LNCAP (cell line): ENCODE results near the gene RPH3AL.

Experiments used
- TF ChIP-seq, protein P1 (sequence below): fragments of 450-650 bp; IDR thresholded peaks from 2 replicates; pipeline ENCODE4 v1.5.1; 2017; ENCODE audit warnings: mild to moderate bottlenecking

RPH3AL gene

DNA sequence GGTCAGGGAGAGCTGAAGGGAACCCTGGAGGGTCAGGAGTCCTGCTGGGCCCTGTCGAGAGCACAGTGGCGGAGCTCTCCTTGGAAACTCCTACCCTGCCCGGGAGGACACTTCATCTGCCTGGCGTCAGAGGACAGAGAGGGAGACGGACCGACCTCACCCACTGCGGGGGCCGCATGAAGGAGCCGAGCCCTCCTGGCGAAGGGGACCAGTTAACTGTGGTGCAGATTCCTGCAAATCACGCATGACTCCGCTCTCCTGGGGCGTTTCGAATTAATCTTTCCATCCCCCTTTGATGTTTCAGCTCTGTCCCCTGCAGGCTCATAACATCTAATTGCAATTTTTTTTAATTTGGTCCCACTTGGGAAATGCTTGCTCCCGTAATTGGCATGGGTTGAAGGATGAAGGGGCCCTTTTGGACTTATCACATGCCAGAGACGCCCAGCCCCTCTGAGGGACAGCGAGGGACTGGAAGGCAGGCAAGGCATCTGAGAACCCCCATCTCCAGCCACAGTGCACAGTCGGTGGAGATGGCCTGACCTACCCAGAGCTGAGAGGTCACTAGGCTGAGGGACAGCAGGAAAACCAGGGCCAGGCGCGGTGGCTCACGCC, 26.5 kb downstream of the RPH3AL start:
- TF ChIP-seq, protein P1, sequence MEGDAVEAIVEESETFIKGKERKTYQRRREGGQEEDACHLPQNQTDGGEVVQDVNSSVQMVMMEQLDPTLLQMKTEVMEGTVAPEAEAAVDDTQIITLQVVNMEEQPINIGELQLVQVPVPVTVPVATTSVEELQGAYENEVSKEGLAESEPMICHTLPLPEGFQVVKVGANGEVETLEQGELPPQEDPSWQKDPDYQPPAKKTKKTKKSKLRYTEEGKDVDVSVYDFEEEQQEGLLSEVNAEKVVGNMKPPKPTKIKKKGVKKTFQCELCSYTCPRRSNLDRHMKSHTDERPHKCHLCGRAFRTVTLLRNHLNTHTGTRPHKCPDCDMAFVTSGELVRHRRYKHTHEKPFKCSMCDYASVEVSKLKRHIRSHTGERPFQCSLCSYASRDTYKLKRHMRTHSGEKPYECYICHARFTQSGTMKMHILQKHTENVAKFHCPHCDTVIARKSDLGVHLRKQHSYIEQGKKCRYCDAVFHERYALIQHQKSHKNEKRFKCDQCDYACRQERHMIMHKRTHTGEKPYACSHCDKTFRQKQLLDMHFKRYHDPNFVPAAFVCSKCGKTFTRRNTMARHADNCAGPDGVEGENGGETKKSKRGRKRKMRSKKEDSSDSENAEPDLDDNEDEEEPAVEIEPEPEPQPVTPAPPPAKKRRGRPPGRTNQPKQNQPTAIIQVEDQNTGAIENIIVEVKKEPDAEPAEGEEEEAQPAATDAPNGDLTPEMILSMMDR: no peak

DNA sequence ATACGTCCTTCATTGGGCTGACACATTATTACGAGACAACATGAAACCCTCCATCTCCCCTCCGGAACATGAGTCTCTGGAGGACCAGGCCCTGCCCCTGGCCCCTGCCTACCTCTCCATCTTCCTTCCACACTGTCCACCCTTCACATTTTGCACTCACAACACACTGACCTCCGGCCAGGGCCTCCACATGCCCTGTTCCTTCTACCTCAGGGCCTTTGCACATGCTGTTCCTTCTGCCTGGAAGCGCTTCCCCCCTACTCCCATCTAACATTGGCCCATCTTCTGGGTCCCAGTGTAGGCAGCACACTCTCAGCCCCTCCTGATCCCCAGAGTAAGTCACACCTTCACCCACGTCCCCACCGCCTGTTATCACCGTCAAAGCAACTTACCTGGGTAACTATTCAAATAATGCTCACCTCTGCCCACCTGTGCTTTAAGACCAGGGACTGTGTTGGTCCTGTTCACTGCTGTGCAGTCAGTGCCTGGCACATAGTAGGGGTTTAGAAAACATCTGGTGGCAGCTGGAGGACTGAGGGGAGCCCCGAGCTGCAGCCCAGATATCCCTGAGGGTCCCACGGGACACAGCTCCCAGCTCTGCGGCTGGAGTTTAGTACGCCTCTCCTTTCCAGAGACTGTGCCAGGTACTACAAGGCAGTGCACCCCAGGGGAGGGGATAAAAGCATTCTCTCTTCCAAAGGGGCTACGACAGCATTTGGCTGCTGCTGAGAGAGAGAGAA, 27.2 kb downstream of the RPH3AL start:
- TF ChIP-seq, protein P1: no peak

DNA sequence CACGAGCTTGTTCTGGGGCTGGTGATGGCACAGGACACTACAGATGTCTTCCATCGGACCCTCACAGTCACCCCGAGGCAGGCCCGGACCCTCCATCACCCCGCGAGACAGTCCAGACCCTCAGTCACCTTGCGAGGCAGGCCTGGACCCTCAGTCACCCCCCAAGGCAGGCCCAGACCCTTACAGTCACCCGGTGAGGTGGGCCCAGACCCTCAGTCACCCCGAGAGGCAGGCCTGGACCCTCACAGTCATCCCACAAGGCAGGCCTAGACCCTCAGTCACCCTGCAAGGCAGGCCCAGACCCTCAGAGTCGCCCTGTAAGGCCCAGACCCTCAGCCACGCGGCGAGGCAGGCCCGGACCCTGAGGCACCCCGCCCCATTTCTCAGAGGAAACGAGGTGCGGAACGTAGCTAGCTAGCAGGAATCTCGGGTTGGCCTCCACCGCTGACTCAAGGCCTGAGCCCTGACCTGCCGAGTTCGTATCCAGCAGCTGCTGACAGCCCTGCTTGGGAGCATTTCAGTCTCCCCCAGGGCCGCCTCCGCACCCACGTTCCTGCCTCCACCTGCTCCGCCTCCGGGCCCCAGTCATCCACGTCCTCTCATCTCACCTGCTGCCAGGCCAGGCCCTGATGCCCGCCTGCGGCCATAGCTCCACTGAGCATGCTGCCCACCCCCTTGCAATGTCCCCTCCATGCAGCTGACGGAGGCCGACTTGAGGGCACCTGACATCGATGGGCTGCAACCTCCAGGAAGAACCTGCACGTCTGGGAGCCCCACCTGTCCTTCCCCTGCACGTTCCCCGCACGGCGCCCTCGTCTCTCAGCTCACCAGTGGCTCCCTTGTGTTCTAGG, 28.7 kb downstream of the RPH3AL start:
- TF ChIP-seq, protein P1: no peak

DNA sequence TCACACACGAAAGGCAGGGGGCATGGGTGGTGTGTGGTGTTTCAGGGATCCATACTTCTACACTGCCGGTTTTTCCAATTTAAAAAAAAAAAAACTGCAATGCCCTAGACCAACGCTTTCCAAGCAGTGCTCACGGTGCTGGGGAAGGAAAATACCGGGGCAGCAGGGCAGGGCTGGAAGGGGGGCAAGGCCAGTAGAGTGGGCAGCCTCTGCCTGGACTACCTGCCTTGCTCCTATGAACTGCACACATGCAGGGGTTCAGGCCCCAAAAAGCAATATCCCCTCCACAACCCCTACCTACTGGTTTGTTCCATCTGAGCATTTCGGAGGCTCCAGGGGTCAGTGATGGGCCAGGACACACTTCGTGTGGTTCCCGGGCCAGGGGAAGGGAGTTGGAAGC, 29.4 kb downstream of the RPH3AL start:
- TF ChIP-seq, protein P1: no peak

DNA sequence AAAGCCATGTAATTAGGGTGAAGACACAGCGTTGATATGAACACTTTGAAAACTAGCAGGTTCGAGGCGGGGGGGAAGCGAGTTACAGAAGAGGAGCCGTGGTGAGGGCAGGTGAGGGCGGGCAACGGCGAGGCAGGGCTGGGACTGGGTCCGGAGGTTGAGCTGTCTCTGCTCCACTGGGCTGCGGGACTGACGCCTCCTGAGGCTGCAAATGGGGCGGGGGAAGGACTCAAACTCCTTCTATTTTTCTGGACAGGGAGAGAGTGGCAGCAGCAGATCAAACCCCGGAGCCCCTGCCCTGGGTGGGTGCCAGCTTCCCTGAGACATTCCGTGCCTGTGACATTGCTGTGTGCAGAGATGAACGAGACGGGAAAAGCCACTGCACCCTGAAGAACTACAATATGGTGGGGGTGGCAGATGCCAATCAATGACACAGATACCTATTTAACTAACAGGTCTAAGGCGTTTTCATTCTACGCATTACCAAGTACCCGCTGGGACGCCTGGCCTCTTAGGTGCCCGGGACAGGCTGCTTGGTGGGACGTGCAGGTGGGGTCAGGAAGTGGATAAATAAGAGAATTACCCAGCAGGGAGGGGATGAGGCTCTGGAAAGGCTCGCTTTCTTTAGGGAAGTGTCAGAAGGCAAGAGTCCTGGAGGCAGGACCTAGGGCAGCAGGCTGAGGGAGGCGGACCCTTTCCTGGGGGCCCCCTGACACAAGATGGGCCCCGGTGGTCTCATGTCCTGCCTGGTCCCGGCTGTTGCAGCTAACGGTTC, 30.4 kb downstream of the RPH3AL start:
- TF ChIP-seq, protein P1: no peak

DNA sequence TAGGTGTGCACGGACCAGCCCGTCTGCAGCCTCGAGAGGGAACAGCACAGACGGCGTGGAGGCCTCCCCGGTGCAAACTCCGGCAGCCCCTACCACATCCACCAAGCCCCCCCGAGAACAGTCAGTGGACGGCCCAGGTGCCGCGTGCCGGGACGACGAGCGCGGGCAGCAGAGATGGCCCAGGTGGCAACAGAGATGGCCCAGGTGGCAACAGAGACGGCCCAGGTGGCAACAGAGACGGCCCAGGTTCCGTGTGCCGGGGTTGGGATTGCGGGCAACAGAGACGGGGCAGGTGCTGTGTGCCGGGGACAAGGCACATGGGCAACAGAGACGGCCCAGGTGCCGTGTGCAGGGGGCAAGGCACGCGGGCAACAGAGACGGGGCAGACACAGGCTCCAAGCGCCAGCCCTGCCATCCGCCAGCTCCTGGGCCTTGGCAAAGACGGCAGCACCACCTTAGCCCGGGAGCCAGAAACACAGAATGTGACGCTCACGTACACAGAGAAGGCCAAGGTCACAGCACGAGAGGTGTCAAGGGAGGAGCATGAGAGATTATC, 31.1 kb downstream of the RPH3AL start:
- TF ChIP-seq, protein P1: no peak
